ENCODE measurements around the gene IRF2BP1.

IRF2BP1 gene

GRCh38 chr19:45862271-45862563 is 23.7 kb downstream of the IRF2BP1 start:
- H3K36me3 ChIP-seq (replicated peaks; ENCODE audit: insufficient read depth, low read length): no peaks in the 10 kb centered on the region
- peak overlapping the region; percentile 77 for H3K9ac ChIP-seq (ENCODE audit: low read length)
- DNase-seq: no peak
- peak overlapping the region; percentile 64; the same call in 1 of the 2 replicates for H3K27ac ChIP-seq (ENCODE audit: low read length)
- H3K4me3 ChIP-seq (ENCODE audit: low read length): peak overlapping the region; percentile 89
- H4K20me1 ChIP-seq (ENCODE audit: insufficient read depth, low read length): no peaks in the 10 kb centered on the region
- no peaks in the 10 kb centered on the region for H3K9me2 ChIP-seq (replicated peaks; ENCODE audit: insufficient read depth, low read length)
- peaks cover 13% of the 10 kb centered on the region for H3F3A ChIP-seq (ENCODE audit: insufficient read depth, low read length)
- H2AFZ ChIP-seq (ENCODE audit: low read length): peak overlapping the region; percentile 63
- peaks cover 49% of the 10 kb centered on the region for H3K79me2 ChIP-seq (ENCODE audit: low read length)
- peaks cover 39% of the 10 kb centered on the region for H3K27me3 ChIP-seq (replicated peaks; ENCODE audit: insufficient read depth, low read length)
- TF ChIP-seq EZH2phosphoT487 (IDR thresholded peaks at IDR 0.05; ENCODE audit: low read length) (no peak), EZH2 (optimal IDR thresholded peaks at IDR 0.05; ENCODE audit: low read depth, low read length) (no peak), CTCF (IDR thresholded peaks at IDR 0.05; ENCODE audit: low read length) (no peak)
- H3K4me2 ChIP-seq (ENCODE audit: low read depth, low read length): peak overlapping the region; percentile 90
- H3K9me3 ChIP-seq (replicated peaks; ENCODE audit: insufficient read depth, low read length): no peaks in the 10 kb centered on the region
- H3K4me1 ChIP-seq (ENCODE audit: low read length): 0 out of 2 replicates have a peak, but pooled peaks cover 4% of the 10 kb centered on the region

- DNase-seq: no peak
- H3K9ac ChIP-seq (ENCODE audit: low read length): no peak overlapping the region
- no peak overlapping the region for H3K27ac ChIP-seq (ENCODE audit: low read length)
Measured at GRCh38 chr19:45860359-45861259, 25.3 kb downstream of the IRF2BP1 start.

GRCh38 chr19:45854167-45854778 is 31.7 kb downstream of the IRF2BP1 start:
- H3K36me3 ChIP-seq (replicated peaks; ENCODE audit: insufficient read depth, low read length): peaks cover 8% of the 10 kb centered on the region
- no peaks in the 10 kb centered on the region for H3K4me1 ChIP-seq (ENCODE audit: low read length)
- H2AFZ ChIP-seq (ENCODE audit: low read length): no peak overlapping the region
- peaks cover 38% of the 10 kb centered on the region for H3K79me2 ChIP-seq (ENCODE audit: low read length)
- H3K27me3 ChIP-seq (replicated peaks; ENCODE audit: insufficient read depth, low read length): no peaks in the 10 kb centered on the region
- H3K4me3 ChIP-seq (ENCODE audit: low read length): no peak overlapping the region
- no peaks in the 10 kb centered on the region for H3K9me2 ChIP-seq (replicated peaks; ENCODE audit: insufficient read depth, low read length)
- no peak overlapping the region for H3K27ac ChIP-seq (ENCODE audit: low read length)
- H3K4me2 ChIP-seq (ENCODE audit: low read depth, low read length): no peak overlapping the region
- no peak overlapping the region for H3K9ac ChIP-seq (ENCODE audit: low read length)
- H3K9me3 ChIP-seq (replicated peaks; ENCODE audit: insufficient read depth, low read length): no peaks in the 10 kb centered on the region
- DNase-seq: no peak
- TF ChIP-seq CTCF (IDR thresholded peaks at IDR 0.05; ENCODE audit: low read length): no peak
- no peak for TF ChIP-seq EZH2 (optimal IDR thresholded peaks at IDR 0.05; ENCODE audit: low read depth, low read length)
- TF ChIP-seq EZH2phosphoT487 (IDR thresholded peaks at IDR 0.05; ENCODE audit: low read length): no peak
- H4K20me1 ChIP-seq (ENCODE audit: insufficient read depth, low read length): no peaks in the 10 kb centered on the region
- no peaks in the 10 kb centered on the region for H3F3A ChIP-seq (ENCODE audit: insufficient read depth, low read length)

More at GRCh38 chr19:45860359-45861259, 25.3 kb downstream of the IRF2BP1 start:
- Histone ChIP-seq H3K9me3 (replicated peaks; ENCODE audit: insufficient read depth, low read length) (no peaks in the 10 kb centered on the region), H3K4me2 (ENCODE audit: low read depth, low read length) (peak overlapping the region; percentile 90; the same call in 1 of the 2 replicates), H3K4me1 (ENCODE audit: low read length) (0 out of 2 replicates have a peak, but pooled peaks cover 4% of the 10 kb centered on the region), H2AFZ (ENCODE audit: low read length) (no peak overlapping the region), H3F3A (ENCODE audit: insufficient read depth, low read length) (peaks cover 13% of the 10 kb centered on the region), H3K4me3 (ENCODE audit: low read length) (no peak overlapping the region; the same call in 1 of the 2 replicates), H4K20me1 (ENCODE audit: insufficient read depth, low read length) (no peaks in the 10 kb centered on the region), H3K79me2 (ENCODE audit: low read length) (peaks cover 62% of the 10 kb centered on the region), H3K9me2 (replicated peaks; ENCODE audit: insufficient read depth, low read length) (no peaks in the 10 kb centered on the region), H3K27me3 (replicated peaks; ENCODE audit: insufficient read depth, low read length) (peaks cover 23% of the 10 kb centered on the region), H3K36me3 (replicated peaks; ENCODE audit: insufficient read depth, low read length) (no peaks in the 10 kb centered on the region)
- TF ChIP-seq EZH2phosphoT487 (IDR thresholded peaks at IDR 0.05; ENCODE audit: low read length) (no peak), EZH2 (optimal IDR thresholded peaks at IDR 0.05; ENCODE audit: low read depth, low read length) (no peak), CTCF (IDR thresholded peaks at IDR 0.05; ENCODE audit: low read length) (no peak)
